PFSK-1 (cell line): ENCODE results near the gene AGTPBP1.

Source experiments
- FOXP2 ChIP-seq: optimal IDR thresholded peaks from 2 replicates; pipeline ENCODE3; 2011; ENCODE audit warnings: borderline replicate concordance, control low read depth, inconsistent platforms; ENCODE audit not compliant: insufficient read depth; ENCODE audit errors: extremely low read length, extremely low read depth
- POLR2AphosphoS5 ChIP-seq: IDR thresholded peaks from 2 replicates; pipeline ENCODE4 v1.6.1; 2012; ENCODE audit warnings: low read depth, mild to moderate bottlenecking, control low read depth, low read length, moderate library complexity
- REST ChIP-seq, 2 experiments: IDR thresholded peaks; 2 replicates each; pipeline versions ENCODE4 v1.6.1 to v1.8.0; 2011 to 2012; ENCODE audit warnings: low read depth in 2 of 2, low read length in 2 of 2, control low read depth in 1 of 2, inconsistent platforms in 1 of 2, mild to moderate bottlenecking in 1 of 2, moderate library complexity in 1 of 2; ENCODE audit not compliant: insufficient read depth in 1 of 2
- SIN3A ChIP-seq: IDR thresholded peaks from 2 replicates; pipeline ENCODE4 v1.6.1; 2012; ENCODE audit warnings: mild to moderate bottlenecking, low read length, moderate library complexity, borderline replicate concordance; ENCODE audit not compliant: insufficient read depth
- TAF1 ChIP-seq: IDR thresholded peaks from 2 replicates; pipeline ENCODE4 v1.6.1; 2012; ENCODE audit warnings: low read length, control low read depth, borderline replicate concordance; ENCODE audit not compliant: insufficient read depth

The AGTPBP1 gene

DNA sequence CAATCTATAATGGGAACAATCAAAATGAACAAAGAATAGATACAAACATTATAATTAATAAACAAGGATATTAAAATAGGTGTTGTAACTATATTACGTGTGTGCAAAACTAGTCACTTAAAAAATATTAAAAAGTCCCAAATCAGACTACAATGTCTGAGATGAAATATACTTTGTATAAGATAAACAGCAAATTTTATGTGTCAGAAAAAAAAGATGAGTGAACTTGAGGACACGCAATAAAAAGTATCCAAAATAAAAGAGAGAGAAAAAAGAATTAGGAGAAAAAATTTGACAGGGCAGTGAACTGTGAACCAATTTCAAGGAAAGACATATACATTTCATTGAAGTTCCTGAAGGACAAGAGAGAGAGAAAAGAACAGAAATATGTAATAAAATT lies 37.0 kb downstream of the AGTPBP1 start:
- TF ChIP-seq FOXP2, result no peak
- TF ChIP-seq POLR2AphosphoS5, result no peak
- TF ChIP-seq SIN3A, result no peak
- TF ChIP-seq TAF1, result no peak
- TF ChIP-seq REST (IDR thresholded peaks at IDR 0.05; ENCODE audit: insufficient read depth in 1 of 2, low read depth in 2 of 2, low read length in 2 of 2), result no peak

DNA sequence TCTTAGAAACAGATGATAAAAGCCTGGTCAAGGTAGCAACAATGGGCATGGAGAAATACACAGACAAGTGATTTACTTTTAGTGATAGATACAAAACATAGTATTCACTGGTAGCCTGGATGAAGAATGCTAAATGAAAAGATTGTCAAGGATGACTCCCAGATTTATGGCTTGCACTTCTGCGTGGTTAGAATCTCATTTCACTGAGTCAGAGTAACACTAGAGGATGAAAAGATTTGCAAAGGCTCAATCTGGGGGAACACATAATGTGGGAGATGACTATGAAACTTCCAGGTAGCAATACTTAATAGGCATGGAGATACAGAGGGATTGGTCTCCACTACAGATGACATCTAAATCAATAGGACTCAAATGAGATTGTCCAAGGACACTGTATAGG lies 38.4 kb downstream of the AGTPBP1 start:
- TF ChIP-seq FOXP2, result no peak
- TF ChIP-seq POLR2AphosphoS5, result no peak
- no peak for TF ChIP-seq REST (IDR thresholded peaks at IDR 0.05; ENCODE audit: insufficient read depth in 1 of 2, low read depth in 2 of 2, low read length in 2 of 2)
- TF ChIP-seq TAF1, result no peak
- no peak for TF ChIP-seq SIN3A

DNA sequence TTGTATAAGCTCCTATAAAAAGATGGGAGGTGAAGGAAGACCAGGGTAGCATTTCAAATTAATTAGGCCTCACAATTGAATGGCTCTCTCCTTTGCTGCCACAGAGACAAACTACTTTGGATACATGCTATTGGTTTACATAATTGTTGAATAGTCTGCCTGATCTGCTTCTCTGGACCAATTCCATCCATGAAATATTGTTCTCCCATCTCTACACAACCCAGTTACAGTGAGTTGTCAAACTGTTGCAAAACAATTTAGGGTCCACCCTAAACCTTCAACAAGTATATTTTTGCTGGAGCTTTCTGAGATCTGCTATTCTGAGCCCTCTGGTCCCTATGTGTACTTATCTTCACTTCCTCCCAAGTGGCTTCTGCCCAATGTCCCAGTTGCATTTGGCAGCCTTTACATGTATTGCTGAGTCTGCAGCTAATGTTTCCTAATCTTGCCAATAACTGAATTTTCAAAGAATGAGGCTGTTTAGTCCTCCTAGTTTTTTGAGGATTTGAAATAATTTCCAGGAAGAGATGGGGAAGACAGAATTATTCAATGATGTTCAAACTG lies 38.9 kb downstream of the AGTPBP1 start:
- TF ChIP-seq SIN3A (no peak), TAF1 (no peak), FOXP2 (no peak), POLR2AphosphoS5 (no peak), REST (IDR thresholded peaks at IDR 0.05; ENCODE audit: insufficient read depth in 1 of 2, low read depth in 2 of 2, low read length in 2 of 2) (no peak)

DNA sequence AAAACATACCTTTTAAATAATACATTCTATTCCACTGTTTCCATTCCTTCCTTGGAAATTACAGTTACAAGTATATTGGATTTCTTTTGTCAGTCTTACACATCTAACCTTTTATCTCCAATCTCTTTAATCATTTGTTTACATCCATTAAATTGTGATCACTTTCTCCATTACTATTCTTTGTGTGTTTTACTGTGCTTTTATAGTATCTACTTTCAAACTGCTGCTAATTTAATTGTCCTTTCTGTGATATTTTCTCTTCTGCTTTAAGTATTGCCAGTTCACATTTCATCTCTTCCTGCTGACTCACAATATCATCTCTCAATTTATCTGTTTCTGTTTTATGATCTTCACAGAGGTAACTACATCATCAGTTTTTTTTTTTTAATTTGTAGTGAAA lies 39.6 kb downstream of the AGTPBP1 start:
- TF ChIP-seq SIN3A (no peak), POLR2AphosphoS5 (no peak), FOXP2 (no peak), REST (IDR thresholded peaks at IDR 0.05; ENCODE audit: insufficient read depth in 1 of 2, low read depth in 2 of 2, low read length in 2 of 2) (no peak), TAF1 (no peak)

- no peak for TF ChIP-seq POLR2AphosphoS5
- no peak for TF ChIP-seq SIN3A
- TF ChIP-seq FOXP2, result no peak
- no peak for TF ChIP-seq TAF1
- TF ChIP-seq REST (IDR thresholded peaks at IDR 0.05; ENCODE audit: insufficient read depth in 1 of 2, low read depth in 2 of 2, low read length in 2 of 2), result no peak
Measured at GRCh38 chr9:85700330-85700729, 41.4 kb downstream of the AGTPBP1 start.
